ENCODE results near the gene RCL1. TPM values are rescaled to one million over a fixed set of nuclear protein-coding genes. Genes with fewer than 3 reads are reported as not detected.
A peak's percentile ranks its signal among the peaks of the same experiment; 100 is the strongest.

The RCL1 gene
- total and polyA plus RNA-seq, 2 donors (not counting 3 experiments of a cell fraction or from before 2014, with no cell fraction given) = 12.9 to 13.2 TPM

DNA sequence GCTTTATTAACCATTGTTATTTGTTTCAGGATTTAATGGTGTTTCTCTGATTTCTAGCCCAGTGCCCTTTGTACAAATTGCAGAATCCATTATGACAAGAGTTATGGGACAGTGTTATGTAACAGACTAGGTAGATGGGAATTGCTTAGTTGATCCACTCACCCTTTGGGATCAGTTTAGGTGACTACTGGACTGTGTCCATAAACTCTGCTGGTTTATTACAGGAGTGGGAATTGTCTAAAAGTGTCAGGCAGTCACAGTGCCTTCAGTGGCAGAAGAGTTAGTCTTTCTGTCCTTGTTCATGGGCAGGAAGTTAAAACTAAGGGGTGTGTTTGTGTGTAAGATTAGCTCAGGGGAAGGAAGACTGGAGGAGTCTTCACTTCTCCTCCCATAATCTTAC is 29.3 kb downstream of the RCL1 start:
- Histone ChIP-seq H3K4me2 (ENCODE audit: insufficient read depth, low read length) (no peak overlapping the region), H3K27ac (ENCODE audit: insufficient read depth, low read depth, low read length) (no peak overlapping the region), H2AFZ (ENCODE audit: low read depth, low read length) (no peak overlapping the region), H3K36me3 (ENCODE audit: control insufficient read depth in 2 of 2, extremely low read depth in 1 of 2, insufficient read depth in 2 of 2, low read length in 2 of 2) (no peaks in the 10 kb centered on the region), H3K4me3 (replicated peaks in 1 of 3; ENCODE audit: insufficient read depth in 1 of 3, low read depth in 1 of 3, low read length in 3 of 3) (no peak overlapping the region), H3K9me1 (replicated peaks; ENCODE audit: control insufficient read depth, extremely low read depth, insufficient read depth, low read length) (peaks cover 3% of the 10 kb centered on the region), H4K20me1 (replicated peaks; ENCODE audit: control insufficient read depth, extremely low read depth, insufficient read depth, low read length) (no peaks in the 10 kb centered on the region), H3K4me1 (ENCODE audit: control insufficient read depth, extremely low read depth, insufficient read depth, low read length) (no peaks in the 10 kb centered on the region), H3K27me3 (ENCODE audit: control insufficient read depth in 2 of 2, insufficient read depth in 2 of 2, low read length in 2 of 2) (no peaks in the 10 kb centered on the region), H3K79me2 (ENCODE audit: control insufficient read depth, insufficient read depth, low read length) (peaks cover 30% of the 10 kb centered on the region), H3K9ac (replicated peaks; ENCODE audit: extremely low read depth, insufficient read depth, low read length) (no peak overlapping the region), H3K9me3 (replicated peaks; ENCODE audit: control insufficient read depth, insufficient read depth, low read length) (no peaks in the 10 kb centered on the region)
- DNase-seq (ENCODE audit: low read depth, low spot score) (no peak), FAIRE-seq (peak; percentile 40)
- ChIA-PET POLR2A (no interaction called here), CTCF (interaction anchor here (1.0 to 1.4 kb wide), 4 partner anchors 16 to 86 kb away, joined by 3 to 5 read pairs (median 3); no protein-coding TSS in a partner anchor)
- intact Hi-C loops (cut with micrococcal nuclease) (no loop called here), dilution Hi-C loops (cut with MboI; ENCODE audit: extremely low pct_ligation_motif_present, low sequenced_read_pairs) (no loop called here)
- BruUV-seq (replicated peaks) = no TSS peak
- TF ChIP-seq FOS (IDR thresholded peaks at IDR 0.05; ENCODE audit: borderline replicate concordance, insufficient read depth, low read length) (no peak), MYC (IDR thresholded peaks at IDR 0.05; ENCODE audit: low read depth, low read length) (no peak), EZH2 (IDR thresholded peaks at IDR 0.05; ENCODE audit: borderline replicate concordance, low read depth, low read length, severe bottlenecking) (no peak), POLR2A (IDR thresholded peaks at IDR 0.05; ENCODE audit: low read depth, low read length) (no peak), JUN (IDR thresholded peaks at IDR 0.05; ENCODE audit: borderline replicate concordance, insufficient read depth, insufficient read length, low read depth) (no peak), GATA2 (IDR thresholded peaks at IDR 0.05; ENCODE audit: insufficient read depth, insufficient read length, low read depth, low read length) (no peak), POLR2AphosphoS5 (IDR thresholded peaks at IDR 0.05; ENCODE audit: insufficient read depth, low read depth, low read length) (no peak)
- TF ChIP-seq, protein P1, sequence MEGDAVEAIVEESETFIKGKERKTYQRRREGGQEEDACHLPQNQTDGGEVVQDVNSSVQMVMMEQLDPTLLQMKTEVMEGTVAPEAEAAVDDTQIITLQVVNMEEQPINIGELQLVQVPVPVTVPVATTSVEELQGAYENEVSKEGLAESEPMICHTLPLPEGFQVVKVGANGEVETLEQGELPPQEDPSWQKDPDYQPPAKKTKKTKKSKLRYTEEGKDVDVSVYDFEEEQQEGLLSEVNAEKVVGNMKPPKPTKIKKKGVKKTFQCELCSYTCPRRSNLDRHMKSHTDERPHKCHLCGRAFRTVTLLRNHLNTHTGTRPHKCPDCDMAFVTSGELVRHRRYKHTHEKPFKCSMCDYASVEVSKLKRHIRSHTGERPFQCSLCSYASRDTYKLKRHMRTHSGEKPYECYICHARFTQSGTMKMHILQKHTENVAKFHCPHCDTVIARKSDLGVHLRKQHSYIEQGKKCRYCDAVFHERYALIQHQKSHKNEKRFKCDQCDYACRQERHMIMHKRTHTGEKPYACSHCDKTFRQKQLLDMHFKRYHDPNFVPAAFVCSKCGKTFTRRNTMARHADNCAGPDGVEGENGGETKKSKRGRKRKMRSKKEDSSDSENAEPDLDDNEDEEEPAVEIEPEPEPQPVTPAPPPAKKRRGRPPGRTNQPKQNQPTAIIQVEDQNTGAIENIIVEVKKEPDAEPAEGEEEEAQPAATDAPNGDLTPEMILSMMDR (IDR thresholded peaks at IDR 0.05; ENCODE audit: extremely low read depth in 1 of 2, insufficient read depth in 1 of 2, low read depth in 1 of 2, low read length in 2 of 2) = no peak
- TF ChIP-seq, protein P2, sequence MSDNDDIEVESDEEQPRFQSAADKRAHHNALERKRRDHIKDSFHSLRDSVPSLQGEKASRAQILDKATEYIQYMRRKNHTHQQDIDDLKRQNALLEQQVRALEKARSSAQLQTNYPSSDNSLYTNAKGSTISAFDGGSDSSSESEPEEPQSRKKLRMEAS (IDR thresholded peaks at IDR 0.05; ENCODE audit: insufficient read depth, insufficient read length) = no peak

Measured in endothelial cell of umbilical vein (primary cell).